Spleen (tissue), 7 donors: ENCODE measurements around the gene GOPC.

Source experiments
- CTCF ChIP-seq, 11 experiments: fragments of 200-600 bp in 7 of 11; fragments of 450-650 bp in 4 of 11; sonication (generic) in 4 of 11; IDR thresholded peaks in 8 of 11; conservative IDR thresholded peaks in 3 of 11; 1 replicate in 7 of 11; 2 replicates in 4 of 11; pipeline versions ENCODE4 v1.4.0 to v1.8.0; 2016 to 2021; ENCODE audit warnings: antibody characterized with exemption in 11 of 11, inconsistent platforms in 4 of 11, mild to moderate bottlenecking in 1 of 11
- POLR2A ChIP-seq, 3 donors: fragments of 450-650 bp; IDR thresholded peaks; one replicate each; pipeline ENCODE4 v1.5.1; 2017; ENCODE audit warnings: antibody characterized with exemption in 3 of 3, mild to moderate bottlenecking in 1 of 3
- donor health status: DM: no; HTN: no; CAD: no; lungs with moderate emphysema.
- donor health status: DM: no; HTN: no; CAD: no.
- donor health status: DM: no; HTN: no; CAD: no.

GRCh38 chr6:117558818-117559217 lies 43.5 kb downstream of the GOPC start:
- TF ChIP-seq POLR2A (IDR thresholded peaks at IDR 0.05) (no peak), CTCF (IDR thresholded peaks at IDR 0.05 in 8 of 11, conservative IDR thresholded peaks at IDR 0.05 in 3 of 11) (no peak)
